ENCODE measurements around the gene TCF7L2. TPM values are rescaled to one million over a fixed set of nuclear protein-coding genes. Genes with fewer than 3 reads are reported as not detected.

Gene TCF7L2
- polyA plus RNA-seq, 1 experiment: 11.3 TPM

DNA sequence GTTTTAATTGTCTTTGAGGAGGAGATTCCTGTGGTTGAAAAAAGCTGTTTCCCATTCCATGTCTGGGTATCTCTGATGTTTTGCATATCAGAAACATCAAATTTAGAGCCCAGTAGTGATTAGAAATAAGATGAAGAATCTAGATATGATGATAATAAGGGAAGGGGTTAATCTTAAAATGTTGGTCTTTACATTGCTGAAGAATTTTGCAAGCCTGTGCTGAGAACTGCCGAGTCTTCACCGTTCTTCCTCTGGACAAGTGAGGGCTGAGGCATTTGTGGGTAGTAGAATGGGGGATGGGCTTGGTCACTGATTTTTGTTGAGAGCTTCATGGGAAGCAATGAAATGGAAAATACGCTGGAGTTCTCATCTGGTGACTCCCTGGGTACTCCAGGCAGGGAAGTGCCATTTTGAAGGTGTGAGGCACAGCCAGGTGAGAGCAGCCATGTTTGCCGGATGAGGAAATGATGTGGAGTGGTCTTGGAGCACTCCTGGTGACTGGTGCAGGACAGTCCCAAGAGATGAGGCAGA is 10.2 kb downstream of the TCF7L2 start:
- no peak for DNase-seq (ENCODE audit: low read depth)
- POLR2A ChIA-PET: interaction anchor here (0.7 kb wide), 1 partner anchor 372 kb away, joined by 7 read pairs; no protein-coding TSS in a partner anchor
- CTCF ChIA-PET: no interaction called here
- Histone ChIP-seq H3K4me3 (ENCODE audit: low read depth, low read length) (no peak overlapping the region), H3K27me3 (ENCODE audit: control insufficient read depth, insufficient read depth, low read length) (no peaks in the 10 kb centered on the region), H3K36me3 (ENCODE audit: control insufficient read depth, insufficient read depth, low read length) (no peaks in the 10 kb centered on the region)
- TF ChIP-seq, protein P1, sequence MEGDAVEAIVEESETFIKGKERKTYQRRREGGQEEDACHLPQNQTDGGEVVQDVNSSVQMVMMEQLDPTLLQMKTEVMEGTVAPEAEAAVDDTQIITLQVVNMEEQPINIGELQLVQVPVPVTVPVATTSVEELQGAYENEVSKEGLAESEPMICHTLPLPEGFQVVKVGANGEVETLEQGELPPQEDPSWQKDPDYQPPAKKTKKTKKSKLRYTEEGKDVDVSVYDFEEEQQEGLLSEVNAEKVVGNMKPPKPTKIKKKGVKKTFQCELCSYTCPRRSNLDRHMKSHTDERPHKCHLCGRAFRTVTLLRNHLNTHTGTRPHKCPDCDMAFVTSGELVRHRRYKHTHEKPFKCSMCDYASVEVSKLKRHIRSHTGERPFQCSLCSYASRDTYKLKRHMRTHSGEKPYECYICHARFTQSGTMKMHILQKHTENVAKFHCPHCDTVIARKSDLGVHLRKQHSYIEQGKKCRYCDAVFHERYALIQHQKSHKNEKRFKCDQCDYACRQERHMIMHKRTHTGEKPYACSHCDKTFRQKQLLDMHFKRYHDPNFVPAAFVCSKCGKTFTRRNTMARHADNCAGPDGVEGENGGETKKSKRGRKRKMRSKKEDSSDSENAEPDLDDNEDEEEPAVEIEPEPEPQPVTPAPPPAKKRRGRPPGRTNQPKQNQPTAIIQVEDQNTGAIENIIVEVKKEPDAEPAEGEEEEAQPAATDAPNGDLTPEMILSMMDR (IDR thresholded peaks at IDR 0.05; ENCODE audit: insufficient read depth, low read depth, low read length): no peak

DNA sequence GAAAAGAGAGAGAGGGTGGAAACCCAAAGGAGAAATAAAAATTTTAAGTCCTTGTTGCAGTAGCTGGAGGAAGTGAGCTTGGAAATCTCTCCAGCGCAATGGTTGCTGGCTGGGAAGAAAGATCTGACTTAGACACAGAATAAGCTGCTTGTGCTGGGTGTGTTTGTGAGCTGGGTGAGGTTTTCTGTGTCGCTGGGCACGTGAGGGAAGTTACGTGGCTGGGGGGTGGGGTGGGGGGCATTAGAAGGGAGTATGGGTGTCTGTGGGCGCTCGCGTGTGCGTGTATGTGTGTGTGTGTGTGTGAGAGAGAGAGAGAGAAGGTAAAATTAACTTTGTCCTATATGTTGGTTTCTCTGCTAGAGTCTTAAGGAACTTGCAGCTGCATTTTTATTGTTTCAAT is 11.6 kb downstream of the TCF7L2 start:
- H3K36me3 ChIP-seq (ENCODE audit: control insufficient read depth, insufficient read depth, low read length): no peaks in the 10 kb centered on the region
- TF ChIP-seq, protein P1 (IDR thresholded peaks at IDR 0.05; ENCODE audit: insufficient read depth, low read depth, low read length): no peak
- ChIA-PET POLR2A (interaction anchor here (0.6 kb wide), 1 partner anchor 299 kb away, joined by 3 read pairs; no protein-coding TSS in a partner anchor), CTCF (interaction anchor here (0.7 to 1.3 kb wide), 3 partner anchors 24 to 164 kb away, joined by 3 to 4 read pairs (median 3); no protein-coding TSS in a partner anchor)
- no peak overlapping the region for H3K4me3 ChIP-seq (ENCODE audit: low read depth, low read length)
- no peaks in the 10 kb centered on the region for H3K27me3 ChIP-seq (ENCODE audit: control insufficient read depth, insufficient read depth, low read length)
- no peak for DNase-seq (ENCODE audit: low read depth)

DNA sequence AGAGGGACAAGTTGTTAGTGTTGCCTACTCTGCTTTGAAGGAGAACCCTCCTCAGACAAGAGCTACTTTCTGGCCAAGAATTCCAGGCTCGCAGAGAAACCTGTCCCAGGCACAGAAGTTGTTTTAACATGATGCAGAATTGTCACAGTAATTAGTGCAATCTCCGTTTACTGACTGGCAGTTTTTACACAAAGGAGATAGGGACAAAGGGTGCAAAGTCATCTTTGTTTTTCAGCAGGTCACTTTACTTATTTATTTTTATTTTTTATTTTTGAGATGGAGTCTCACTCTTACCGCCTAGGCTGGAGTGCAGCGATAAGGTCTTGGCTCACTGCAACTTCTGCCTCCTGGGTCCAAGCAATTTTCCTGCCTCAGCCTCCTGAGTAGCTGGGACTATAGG is 12.3 kb downstream of the TCF7L2 start:
- CTCF ChIA-PET: interaction anchor here (1.3 kb wide), 1 partner anchor 163 kb away, joined by 4 read pairs; no protein-coding TSS in a partner anchor
- no peaks in the 10 kb centered on the region for H3K27me3 ChIP-seq (ENCODE audit: control insufficient read depth, insufficient read depth, low read length)
- peaks cover 1% of the 10 kb centered on the region; the same call in 1 of the 2 replicates for H3K36me3 ChIP-seq (ENCODE audit: control insufficient read depth, insufficient read depth, low read length)
- no peak overlapping the region for H3K4me3 ChIP-seq (ENCODE audit: low read depth, low read length)
- no peak for DNase-seq (ENCODE audit: low read depth)
- TF ChIP-seq, protein P1 (IDR thresholded peaks at IDR 0.05; ENCODE audit: insufficient read depth, low read depth, low read length): no peak
- POLR2A ChIA-PET: no interaction called here

DNA sequence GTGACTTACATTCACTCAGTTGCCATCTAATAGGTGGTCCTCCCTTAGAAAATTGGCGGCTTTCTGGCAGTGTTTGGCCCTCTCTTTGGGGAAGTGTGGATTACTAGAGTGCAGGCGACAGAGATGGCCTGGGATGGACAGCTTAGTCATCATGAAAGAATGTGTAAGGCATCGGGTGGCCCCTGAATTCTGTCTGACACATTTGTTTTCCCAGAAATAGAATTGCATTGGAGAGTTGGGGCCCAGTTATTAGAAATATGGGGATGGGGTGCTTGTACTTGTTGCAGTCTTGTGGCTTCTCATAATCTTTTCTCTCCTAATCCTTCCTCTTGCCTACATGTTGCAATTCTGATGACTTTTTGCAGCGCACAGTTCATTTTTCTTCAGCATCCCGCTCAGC is 13.8 kb downstream of the TCF7L2 start:
- POLR2A ChIA-PET: no interaction called here
- CTCF ChIA-PET: no interaction called here
- Histone ChIP-seq H3K27me3 (ENCODE audit: control insufficient read depth, insufficient read depth, low read length) (no peaks in the 10 kb centered on the region), H3K4me3 (ENCODE audit: low read depth, low read length) (no peak overlapping the region), H3K36me3 (ENCODE audit: control insufficient read depth, insufficient read depth, low read length) (peaks cover 5% of the 10 kb centered on the region)
- TF ChIP-seq, protein P1 (IDR thresholded peaks at IDR 0.05; ENCODE audit: insufficient read depth, low read depth, low read length): no peak
- no peak for DNase-seq (ENCODE audit: low read depth)

DNA sequence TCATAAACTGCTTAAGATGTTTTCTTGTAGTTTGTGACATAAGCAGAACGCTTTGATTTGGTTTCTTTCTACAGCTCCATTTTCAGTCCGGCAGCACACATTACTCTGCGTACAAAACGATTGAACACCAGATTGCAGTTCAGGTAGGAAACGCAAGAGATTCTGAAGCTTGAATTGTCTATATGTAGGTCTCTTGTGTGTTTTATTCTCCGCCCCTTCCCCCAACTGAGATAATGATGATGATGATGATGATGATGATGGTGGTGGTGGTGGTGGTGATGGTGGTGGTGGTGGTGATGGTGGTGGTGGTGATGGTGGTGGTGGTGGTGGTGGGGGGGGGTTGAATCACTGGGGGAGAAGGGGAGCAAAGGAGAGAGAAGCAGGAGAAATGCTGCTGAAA is 14.4 kb downstream of the TCF7L2 start:
- H3K36me3 ChIP-seq (ENCODE audit: control insufficient read depth, insufficient read depth, low read length): peaks cover 7% of the 10 kb centered on the region
- ChIA-PET POLR2A (no interaction called here), CTCF (no interaction called here)
- H3K4me3 ChIP-seq (ENCODE audit: low read depth, low read length): no peak overlapping the region
- TF ChIP-seq, protein P1 (IDR thresholded peaks at IDR 0.05; ENCODE audit: insufficient read depth, low read depth, low read length): no peak
- no peak for DNase-seq (ENCODE audit: low read depth)
- H3K27me3 ChIP-seq (ENCODE audit: control insufficient read depth, insufficient read depth, low read length): no peaks in the 10 kb centered on the region
